MCF 10A (cell line): ENCODE data around the gene CACNA2D4. TPM values are rescaled to one million over a fixed set of nuclear protein-coding genes. Genes with fewer than 3 reads are reported as not detected.

ENCODE experiments used
- BruUV-seq: library from RNA; stranded (reverse); fragments of 400-500 nt; replicated peaks from 2 replicates; lab custom pipeline; 2021; lab: Mats Ljungman, UMichigan
- CTCF ChIA-PET: fragments of 300-600 bp; sonication (Branson Sonifier 250); formaldehyde crosslinking; extraction: SDS; loops from one replicate; lab custom pipeline; 2021; ENCODE audit warnings: antibody characterized with exemption, inconsistent platforms; lab: Yijun Ruan, JAX
- POLR2A ChIA-PET: fragments of 300-600, 350-650 bp; sonication (Branson Sonifier 250); formaldehyde crosslinking; extraction: SDS; loops from one replicate; lab custom pipeline; 2020; ENCODE audit warnings: antibody characterized with exemption, inconsistent platforms; lab: Yijun Ruan, JAX
- DNase-seq: peaks from one replicate; pipeline ENCODE4 v3.0.0-alpha.2; 2018; ENCODE audit not compliant: unreplicated experiment
- H3K27ac Mint-ChIP-seq: one replicate; pipeline ENCODE4 v1.8.0; 2022; ENCODE audit warnings: mild to moderate bottlenecking, low read depth, mixed read lengths; ENCODE audit not compliant: unreplicated experiment
- H3K27me3 Mint-ChIP-seq: one replicate; pipeline ENCODE4 v1.8.0; 2022; ENCODE audit warnings: mixed read lengths; ENCODE audit not compliant: insufficient read depth, unreplicated experiment
- H3K36me3 Mint-ChIP-seq: one replicate; pipeline ENCODE4 v1.8.0; 2022; ENCODE audit warnings: mild to moderate bottlenecking, moderate library complexity, mixed read lengths; ENCODE audit not compliant: insufficient read depth, unreplicated experiment
- H3K4me1 Mint-ChIP-seq: one replicate; pipeline ENCODE4 v1.8.0; 2022; ENCODE audit warnings: mixed read lengths; ENCODE audit not compliant: insufficient read depth, unreplicated experiment
- H3K4me3 Mint-ChIP-seq: one replicate; pipeline ENCODE4 v1.8.0; 2022; ENCODE audit warnings: mild to moderate bottlenecking, moderate library complexity, mixed read lengths; ENCODE audit not compliant: unreplicated experiment
- H3K9me3 Mint-ChIP-seq: one replicate; pipeline ENCODE4 v1.8.0; 2022; ENCODE audit warnings: mixed read lengths; ENCODE audit not compliant: unreplicated experiment
- CTCF ChIP-seq: fragments of 200-600 bp; IDR thresholded peaks from one replicate; pipeline ENCODE4 v1.8.0; 2022; ENCODE audit warnings: antibody characterized with exemption, mild to moderate bottlenecking; ENCODE audit not compliant: unreplicated experiment
- intact Hi-C: fragments of 100-400 bp; cut with micrococcal nuclease; formaldehyde crosslinking; loops from 2 replicates; pipeline ENCODE4 v1.14.1; 2022
- total RNA-seq: library from RNA; stranded (reverse); gene quantifications from 2 replicates; pipeline ENCODE4 v1.2.3, GENCODE V29; 2022

The CACNA2D4 gene
- total RNA-seq, 1 experiment from 2014 or later, result not detected

GRCh38 chr12:1826867-1827705 is 91.4 kb downstream of the CACNA2D4 start:
- Mint-ChIP-seq H3K4me1 (no peaks in the 10 kb centered on the region), H3K4me3 (no peak overlapping the region), H3K27me3 (peaks cover 43% of the 10 kb centered on the region), H3K36me3 (peaks cover 5% of the 10 kb centered on the region), H3K27ac (no peak overlapping the region), H3K9me3 (no peaks in the 10 kb centered on the region)
- no TSS peak for BruUV-seq
- intact Hi-C loops, result no loop called here
- CTCF ChIA-PET, result no interaction called here
- no peak for DNase-seq
- no peak for TF ChIP-seq CTCF
- POLR2A ChIA-PET, result no interaction called here

- Mint-ChIP-seq H3K27me3 (peaks cover 43% of the 10 kb centered on the region), H3K36me3 (peaks cover 5% of the 10 kb centered on the region), H3K9me3 (no peaks in the 10 kb centered on the region), H3K4me1 (no peaks in the 10 kb centered on the region), H3K4me3 (no peak overlapping the region), H3K27ac (no peak overlapping the region)
- DNase-seq, result no peak
- CTCF ChIA-PET, result no interaction called here
- POLR2A ChIA-PET, result no interaction called here
- no peak for TF ChIP-seq CTCF
- intact Hi-C loops, result no loop called here
- BruUV-seq, result no TSS peak
Observed at GRCh38 chr12:1826401-1826800, 92.1 kb downstream of the CACNA2D4 start.

GRCh38 chr12:1825382-1826102 is 92.9 kb downstream of the CACNA2D4 start:
- no TSS peak for BruUV-seq
- ChIA-PET POLR2A (no interaction called here), CTCF (interaction anchor here (1.0 kb wide), 1 partner anchor 12 kb away, joined by 4 read pairs; no protein-coding TSS in a partner anchor)
- H3K9me3 Mint-ChIP-seq, result no peaks in the 10 kb centered on the region
- H3K4me3 Mint-ChIP-seq, result no peak overlapping the region
- no peaks in the 10 kb centered on the region for H3K36me3 Mint-ChIP-seq
- intact Hi-C loops, result no loop called here
- no peak for DNase-seq
- peaks cover 43% of the 10 kb centered on the region for H3K27me3 Mint-ChIP-seq
- no peak overlapping the region for H3K27ac Mint-ChIP-seq
- TF ChIP-seq CTCF, result no peak
- no peaks in the 10 kb centered on the region for H3K4me1 Mint-ChIP-seq

- BruUV-seq, result no TSS peak
- Mint-ChIP-seq H3K36me3 (no peaks in the 10 kb centered on the region), H3K27ac (no peak overlapping the region), H3K27me3 (peaks cover 63% of the 10 kb centered on the region), H3K9me3 (no peaks in the 10 kb centered on the region), H3K4me1 (no peaks in the 10 kb centered on the region), H3K4me3 (no peak overlapping the region)
- intact Hi-C loops, result no loop called here
- ChIA-PET CTCF (no interaction called here), POLR2A (no interaction called here)
- DNase-seq, result no peak
- TF ChIP-seq CTCF, result no peak
Observed at GRCh38 chr12:1823237-1823636, 95.2 kb downstream of the CACNA2D4 start.
